ENCODE measurements around the gene ANAPC7. TPM values are rescaled to one million over a fixed set of nuclear protein-coding genes. Genes with fewer than 3 reads are reported as not detected.
A peak's percentile ranks its signal among the peaks of the same experiment; 100 is the strongest.

ANAPC7 gene
- total and polyA plus RNA-seq, 9 of the 15 experiments (the other 6 are each of a cell fraction or from before 2014, with no cell fraction given), result 46.7 to 158 (median 109) TPM

GRCh38 chr12:110355073-110355472 lies 48.4 kb downstream of the ANAPC7 start (continued):
- peak; percentile 72 for TF ChIP-seq CTCFL (IDR thresholded peaks at IDR 0.05; ENCODE audit: borderline replicate concordance, insufficient read depth, low read depth, low read length, poor library complexity, severe bottlenecking)
- no peak for TF ChIP-seq ZNF76 (CRISPR knock-in tag; IDR thresholded peaks at IDR 0.05; ENCODE audit: borderline replicate concordance)
- TF ChIP-seq GTF3C2 (IDR thresholded peaks at IDR 0.05; ENCODE audit: borderline replicate concordance, extremely low read depth, insufficient read length), result no peak
- no peak for TF ChIP-seq ZNF408 (CRISPR knock-in tag; IDR thresholded peaks at IDR 0.05; ENCODE audit: low read depth)
- TF ChIP-seq ZNF639 (CRISPR knock-in tag; conservative IDR thresholded peaks at IDR 0.05 in 1 of 2, IDR thresholded peaks at IDR 0.05 in 1 of 2), result no peak
- no peak for TF ChIP-seq ZNF165 (CRISPR knock-in tag; IDR thresholded peaks at IDR 0.05; ENCODE audit: borderline replicate concordance)
- no peak for TF ChIP-seq CBX2 (IDR thresholded peaks at IDR 0.05; ENCODE audit: insufficient read depth, low read length, poor library complexity, severe bottlenecking)
- TF ChIP-seq JUND (IDR thresholded peaks at IDR 0.05; ENCODE audit: borderline replicate concordance, low read depth, low read length), result peak; percentile 38; the same call in 1 of the 2 replicates
- no peak; the same call in 2 of the 3 replicates for TF ChIP-seq JUND (tag; IDR thresholded peaks at IDR 0.05; ENCODE audit: borderline replicate concordance, low read depth, low read length)
- TF ChIP-seq LEF1 (IDR thresholded peaks at IDR 0.05), result no peak
- TF ChIP-seq ARID3B (CRISPR knock-in tag; IDR thresholded peaks at IDR 0.05; ENCODE audit: borderline replicate concordance), result no peak
- no peak for TF ChIP-seq ZNF311 (CRISPR knock-in tag; IDR thresholded peaks at IDR 0.05)
- no peak for TF ChIP-seq ARID1B (IDR thresholded peaks at IDR 0.05)
- no peak for TF ChIP-seq HNRNPLL (IDR thresholded peaks at IDR 0.05; ENCODE audit: low read depth, low read length, poor library complexity, severe bottlenecking)
- TF ChIP-seq NFE2 (IDR thresholded peaks at IDR 0.05; ENCODE audit: low read depth), result 0 out of 2 replicates have a peak, but pooled peaks have one; percentile 11
- no peak for TF ChIP-seq NRF1 (conservative IDR thresholded peaks at IDR 0.05 in 1 of 2, IDR thresholded peaks at IDR 0.05 in 1 of 2)
- TF ChIP-seq ZNF695 (CRISPR knock-in tag; IDR thresholded peaks at IDR 0.05), result no peak
- TF ChIP-seq KAT2B (IDR thresholded peaks at IDR 0.05; ENCODE audit: low read depth, low read length), result no peak
- TF ChIP-seq PKNOX1 (IDR thresholded peaks at IDR 0.05), result peak; percentile 48
